ENCODE results near the gene PLXND1. TPM values are rescaled to one million over a fixed set of nuclear protein-coding genes. Genes with fewer than 3 reads are reported as not detected.
"Not testable (repeated sequence)": the region's sequence is repeated elsewhere in the genome, so short reads cannot be mapped to it uniquely, and the experiment has no call there.

Gene PLXND1
- polyA plus RNA-seq (ENCODE audit: low read depth in 6 of 6) = under 1 TPM in 2 of 6 donors, not detected in 4; 0.11 to 0.32 TPM

GRCh38 chr3:129606636-129607390 lies at the start of gene PLXND1:
Gene PLXND1 (minus strand): TSS chr3:129606676. CDS start chr3:129606639, 37 bp downstream.
- ATAC-seq (ENCODE audit: low read depth in 2 of 2) = peak; percentile 37 to 42
- Mint-ChIP-seq H3K9me3 (no peaks in the 10 kb centered on the region), H3K36me3 (peaks cover 0 to 8% of the 10 kb centered on the region in 2 donors), H3K4me1 (peaks cover 16 to 19% (median 17%) of the 10 kb centered on the region in 3 donors), H3K4me3 (peak within 1 kb of the TSS; percentile 81 to 99 (median 94)), H3K27ac (peak within 1 kb of the TSS in 4 of 6 donors; percentile 77 to 95 (median 86)), H3K27me3 (peaks cover 26 to 47% (median 41%) of the 10 kb centered on the region in 3 donors)
- peak; percentile 15 for DNase-seq

GRCh38 chr3:129655291-129655700 lies 48.8 kb upstream of the PLXND1 start:
- H3K4me3 Mint-ChIP-seq = no peak overlapping the region
- ATAC-seq (ENCODE audit: low read depth in 2 of 2) = no peak

GRCh38 chr3:129654131-129654530 lies 47.7 kb upstream of the PLXND1 start:
- no peaks in the 10 kb centered on the region for H3K9me3 Mint-ChIP-seq
- H3K36me3 Mint-ChIP-seq = peaks cover 5 to 9% of the 10 kb centered on the region in 2 donors
- H3K4me3 Mint-ChIP-seq = no peak overlapping the region
- no peaks in the 10 kb centered on the region for H3K27me3 Mint-ChIP-seq
- H3K27ac Mint-ChIP-seq = peak overlapping the region in 1 of 6 donors; percentile 46
- peaks cover 7 to 12% (median 7%) of the 10 kb centered on the region in 3 donors for H3K4me1 Mint-ChIP-seq
- no peak for DNase-seq
- no peak for ATAC-seq (ENCODE audit: low read depth in 2 of 2)

More at GRCh38 chr3:129655291-129655700, 48.8 kb upstream of the PLXND1 start:
- H3K4me1 Mint-ChIP-seq = peaks cover 7 to 10% (median 8%) of the 10 kb centered on the region in 3 donors
- H3K27me3 Mint-ChIP-seq = no peaks in the 10 kb centered on the region
- no peak for DNase-seq
- H3K9me3 Mint-ChIP-seq = no peaks in the 10 kb centered on the region
- no peak overlapping the region for H3K27ac Mint-ChIP-seq
- peaks cover 5 to 6% of the 10 kb centered on the region in 2 donors for H3K36me3 Mint-ChIP-seq

GRCh38 chr3:129653019-129653418 lies 46.5 kb upstream of the PLXND1 start:
- Mint-ChIP-seq H3K9me3 (no peaks in the 10 kb centered on the region), H3K4me1 (peaks cover 1 to 7% (median 2%) of the 10 kb centered on the region in 3 donors), H3K27ac (no peak overlapping the region), H3K36me3 (peaks cover 5 to 9% of the 10 kb centered on the region in 2 donors), H3K4me3 (no peak overlapping the region), H3K27me3 (no peaks in the 10 kb centered on the region)
- DNase-seq (no peak), ATAC-seq (ENCODE audit: low read depth in 2 of 2) (no peak)

GRCh38 chr3:129651435-129652202 lies 45.1 kb upstream of the PLXND1 start:
- Mint-ChIP-seq H3K27me3 (no peaks in the 10 kb centered on the region), H3K36me3 (peaks cover 5 to 9% of the 10 kb centered on the region in 2 donors), H3K4me3 (no peak overlapping the region), H3K4me1 (peaks cover 0 to 5% (median 2%) of the 10 kb centered on the region in 3 donors), H3K27ac (peak overlapping the region in 1 of 6 donors; percentile 34), H3K9me3 (no peaks in the 10 kb centered on the region)
- no peak for DNase-seq
- no peak for ATAC-seq (ENCODE audit: low read depth in 2 of 2)

- peaks cover 0 to 5% (median 2%) of the 10 kb centered on the region in 3 donors for H3K4me1 Mint-ChIP-seq
- DNase-seq (peak; percentile 33), ATAC-seq (ENCODE audit: low read depth in 2 of 2) (peak; percentile 30 to 43)
- H3K4me3 Mint-ChIP-seq = no peak overlapping the region
- no peaks in the 10 kb centered on the region for H3K27me3 Mint-ChIP-seq
- H3K27ac Mint-ChIP-seq = peak overlapping the region in 1 of 6 donors; percentile 82
- no peaks in the 10 kb centered on the region for H3K9me3 Mint-ChIP-seq
- H3K36me3 Mint-ChIP-seq = peaks cover 5 to 9% of the 10 kb centered on the region in 2 donors
These were observed 43.9 kb upstream of the PLXND1 start for GRCh38 chr3:129650256-129650872.

GRCh38 chr3:129648391-129648790 lies 41.9 kb upstream of the PLXND1 start:
- Mint-ChIP-seq H3K27me3 (no peaks in the 10 kb centered on the region), H3K4me1 (peaks cover 0 to 6% (median 5%) of the 10 kb centered on the region in 3 donors), H3K27ac (no peak overlapping the region), H3K9me3 (no peaks in the 10 kb centered on the region), H3K4me3 (no peak overlapping the region), H3K36me3 (peaks cover 0 to 9% of the 10 kb centered on the region in 2 donors)
- DNase-seq = no peak
- no peak for ATAC-seq (ENCODE audit: low read depth in 2 of 2)

- no peak overlapping the region for H3K27ac Mint-ChIP-seq
- H3K9me3 Mint-ChIP-seq = no peaks in the 10 kb centered on the region
- ATAC-seq (ENCODE audit: low read depth in 2 of 2) (no peak), DNase-seq (no peak)
- H3K27me3 Mint-ChIP-seq = no peaks in the 10 kb centered on the region
- peaks cover 0 to 6% (median 3%) of the 10 kb centered on the region in 3 donors for H3K4me1 Mint-ChIP-seq
- peaks cover 0 to 3% of the 10 kb centered on the region in 2 donors for H3K36me3 Mint-ChIP-seq
- H3K4me3 Mint-ChIP-seq = no peak overlapping the region
These were observed 38.8 kb upstream of the PLXND1 start for GRCh38 chr3:129645286-129645685.

GRCh38 chr3:129644836-129645235 lies 38.4 kb upstream of the PLXND1 start:
- ATAC-seq (ENCODE audit: low read depth in 2 of 2) = no peak
- Mint-ChIP-seq H3K9me3 (no peaks in the 10 kb centered on the region), H3K4me3 (no peak overlapping the region), H3K4me1 (peaks cover 0 to 5% (median 0%) of the 10 kb centered on the region in 3 donors), H3K27me3 (no peaks in the 10 kb centered on the region), H3K36me3 (no peaks in the 10 kb centered on the region), H3K27ac (no peak overlapping the region)
- DNase-seq = no peak

GRCh38 chr3:129641567-129642260 lies 35.2 kb upstream of the PLXND1 start:
- H3K9me3 Mint-ChIP-seq; ATAC-seq (ENCODE audit: low read depth in 2 of 2); H3K4me1 Mint-ChIP-seq; H3K27me3 Mint-ChIP-seq; H3K36me3 Mint-ChIP-seq; H3K27ac Mint-ChIP-seq; DNase-seq; H3K4me3 Mint-ChIP-seq: not testable (repeated sequence)

GRCh38 chr3:129640985-129641384 lies 34.5 kb upstream of the PLXND1 start:
- not testable (repeated sequence) for H3K27me3 Mint-ChIP-seq; H3K9me3 Mint-ChIP-seq; H3K36me3 Mint-ChIP-seq; H3K4me3 Mint-ChIP-seq; DNase-seq; ATAC-seq (ENCODE audit: low read depth in 2 of 2); H3K4me1 Mint-ChIP-seq
- peak overlapping the region in 1 of 6 donors; percentile 43 for H3K27ac Mint-ChIP-seq

GRCh38 chr3:129638481-129638880 lies 32.0 kb upstream of the PLXND1 start:
- Mint-ChIP-seq H3K27me3 (peaks cover 0 to 10% (median 0%) of the 10 kb centered on the region in 3 donors), H3K4me3 (no peak overlapping the region), H3K36me3 (no peaks in the 10 kb centered on the region), H3K27ac (no peak overlapping the region), H3K9me3 (peaks cover 0 to 5% (median 0%) of the 10 kb centered on the region in 7 donors), H3K4me1 (no peaks in the 10 kb centered on the region)
- DNase-seq (no peak), ATAC-seq (ENCODE audit: low read depth in 2 of 2) (no peak)

GRCh38 chr3:129636082-129636481 lies 29.6 kb upstream of the PLXND1 start:
- Mint-ChIP-seq H3K27ac (no peak overlapping the region), H3K36me3 (no peaks in the 10 kb centered on the region)

More at GRCh38 chr3:129636082-129636481, 29.6 kb upstream of the PLXND1 start:
- H3K9me3 Mint-ChIP-seq = peaks cover 0 to 5% (median 0%) of the 10 kb centered on the region in 7 donors
- DNase-seq (no peak), ATAC-seq (ENCODE audit: low read depth in 2 of 2) (no peak)
- no peak overlapping the region for H3K4me3 Mint-ChIP-seq
- H3K27me3 Mint-ChIP-seq = peaks cover 0 to 10% (median 0%) of the 10 kb centered on the region in 3 donors
- H3K4me1 Mint-ChIP-seq = no peaks in the 10 kb centered on the region
